Activated CD4-positive, CD25-positive, alpha-beta regulatory T cell treated with anti-CD3 and anti-CD28 coated beads, Interleukin-2, amount 50 U/mL, for 24 hours (primary cell): ENCODE measurements around the gene TPR.
A peak's percentile ranks its signal among the peaks of the same experiment; 100 is the strongest.
"Not testable (repeated sequence)": the region's sequence is repeated elsewhere in the genome, so short reads cannot be mapped to it uniquely, and the experiment has no call there.

Experiments used
- ATAC-seq, 2 donors: fragments of 150-1000 bp; cut with Tn5 transposase; one replicate each; pipeline ENCODE4 v1.10.0; 2021; ENCODE audit warnings: mild to moderate bottlenecking in 1 of 2, moderate library complexity in 1 of 2

Gene TPR

GRCh38 chr1:186375152-186375928 lies at the start of gene TPR, which contains the start of gene ODR4:
TPR (minus strand) TSS chr1:186375253; CDS start chr1:186375028, 225 bp downstream.
ODR4 (plus strand) TSS chr1:186375838; CDS start chr1:186379786, 3,948 bp downstream.
- peak; percentile 88 to 89 for ATAC-seq

GRCh38 chr1:186424539-186424938 lies 49.5 kb upstream of the TPR start:
- ATAC-seq: no peak

DNA sequence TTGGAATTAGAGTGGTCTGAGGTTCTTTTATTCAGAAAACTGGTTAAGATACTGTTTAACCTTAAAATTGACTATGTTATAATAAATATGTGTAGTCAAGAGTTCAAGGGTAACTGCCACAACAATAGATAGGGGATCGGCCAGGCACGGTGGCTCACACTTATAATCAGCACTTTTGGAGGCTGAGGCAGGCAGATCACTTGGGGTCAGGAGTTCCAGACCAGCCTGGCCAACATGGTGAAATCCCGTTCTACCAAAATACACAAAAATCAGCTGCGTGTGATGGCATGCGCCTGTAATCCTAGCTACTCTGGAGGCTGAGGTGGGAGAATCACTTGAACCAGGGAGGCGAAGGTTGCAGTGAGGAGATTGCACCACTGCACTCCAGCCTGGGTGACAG lies 46.4 kb upstream of the TPR start:
- ATAC-seq: no peak

- peak; percentile 44 to 45 for ATAC-seq
Observed at GRCh38 chr1:186420923-186421322, 45.9 kb upstream of the TPR start.

DNA sequence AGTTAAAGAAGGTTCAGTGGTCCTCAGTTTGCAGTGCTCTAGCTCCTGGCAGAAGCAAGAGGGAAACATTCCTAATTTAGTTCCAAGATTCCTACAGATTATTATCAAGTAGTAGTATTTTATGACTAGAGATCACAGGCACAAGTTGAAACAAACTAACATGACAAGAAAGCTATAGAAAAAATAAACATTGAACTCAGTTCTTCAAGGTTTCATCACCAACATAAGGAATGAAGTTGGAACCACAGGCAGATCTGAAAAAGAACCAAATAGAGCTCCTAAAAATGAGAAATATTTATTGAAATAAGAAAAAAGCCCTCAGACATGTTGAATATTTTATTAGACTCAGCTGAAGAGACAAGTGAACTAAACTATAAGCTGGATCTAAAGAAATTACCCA lies 45.3 kb upstream of the TPR start:
- ATAC-seq: no peak

- ATAC-seq: no peak
Observed at GRCh38 chr1:186418503-186418902, 43.5 kb upstream of the TPR start.

GRCh38 chr1:186413319-186413718 lies 38.3 kb upstream of the TPR start:
- ATAC-seq: no peak

DNA sequence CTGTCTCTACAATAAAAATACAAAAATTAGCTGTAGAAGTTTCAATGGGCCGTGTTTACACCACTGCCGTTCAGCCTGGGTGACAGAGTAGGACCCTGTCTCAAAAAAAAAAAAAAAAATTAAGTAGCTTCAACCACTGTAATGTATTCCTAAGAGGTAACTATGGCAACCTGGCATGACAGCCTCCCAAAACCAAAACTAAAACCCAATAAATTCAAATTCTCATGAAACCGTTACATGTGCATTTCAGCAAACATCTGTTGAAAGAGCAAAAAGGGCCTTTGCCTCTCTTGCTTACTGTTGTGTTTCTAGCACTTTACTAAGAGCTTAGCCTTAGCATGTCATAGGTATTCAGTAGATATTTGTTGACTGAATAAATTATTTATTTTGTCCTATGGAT lies 34.0 kb upstream of the TPR start:
- no peak for ATAC-seq

GRCh38 chr1:186404454-186405051 lies 29.5 kb upstream of the TPR start:
- ATAC-seq: peak; percentile 17 to 83

DNA sequence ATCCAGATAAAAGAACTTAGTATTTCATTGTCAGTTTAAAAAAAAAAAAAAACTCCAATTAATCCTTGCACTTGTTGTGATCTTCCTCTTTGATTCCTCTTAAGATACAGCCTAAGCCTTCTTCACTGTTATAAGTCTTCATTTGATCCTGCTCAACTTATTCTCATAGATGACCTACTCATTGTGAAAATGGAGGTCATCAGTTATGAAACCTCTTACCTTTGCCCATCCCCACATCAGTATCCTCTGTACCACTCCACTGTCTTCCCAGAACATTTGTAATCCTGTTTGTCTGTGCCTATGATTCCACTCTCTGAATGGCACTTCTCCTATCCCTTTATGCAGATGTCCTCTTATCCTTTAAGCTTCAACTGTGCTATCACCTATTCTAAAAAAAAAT lies 28.6 kb upstream of the TPR start:
- no peak for ATAC-seq

- ATAC-seq: not testable (repeated sequence)
Observed at GRCh38 chr1:186401446-186401845, 26.4 kb upstream of the TPR start.

DNA sequence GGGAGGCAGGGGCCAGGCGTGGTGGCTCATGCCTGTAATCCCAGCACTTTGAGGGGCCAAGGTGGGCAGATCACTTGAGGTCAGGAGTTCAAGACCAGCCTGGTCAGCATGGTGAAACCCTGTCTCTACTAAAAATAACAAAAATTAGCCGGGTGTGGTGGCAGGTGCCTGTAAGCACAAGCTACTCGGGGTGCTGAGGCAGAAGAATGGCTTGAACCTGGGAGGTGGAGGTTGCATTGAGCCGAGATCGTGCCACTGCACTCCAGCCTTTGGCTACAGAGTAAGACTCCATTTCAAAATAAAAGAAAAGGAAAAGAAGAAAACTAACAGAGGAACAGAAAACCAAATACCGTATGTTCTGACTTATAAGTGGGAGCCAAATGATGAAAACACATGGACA lies 17.7 kb upstream of the TPR start:
- ATAC-seq: not testable (repeated sequence)

DNA sequence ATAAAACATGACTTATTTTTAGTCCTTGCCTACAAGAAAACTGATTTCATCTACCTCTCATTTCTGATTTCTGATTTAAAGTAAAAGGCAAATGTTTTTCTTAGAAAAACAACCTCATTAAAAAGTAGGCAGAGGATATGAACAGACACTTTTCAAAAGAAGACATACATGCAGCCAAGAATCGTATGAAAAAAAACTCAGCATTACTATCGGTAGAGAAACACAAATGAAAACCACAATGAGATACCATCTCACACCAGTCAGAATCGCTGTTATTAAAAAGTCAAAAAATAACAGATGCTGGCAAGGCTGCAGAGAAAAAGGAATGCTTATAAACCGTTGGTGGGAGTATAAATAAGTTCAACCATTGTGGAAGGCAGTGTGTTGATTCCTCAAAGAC lies 16.8 kb upstream of the TPR start:
- no peak for ATAC-seq

GRCh38 chr1:186390925-186391324 lies 15.9 kb upstream of the TPR start:
- no peak for ATAC-seq

DNA sequence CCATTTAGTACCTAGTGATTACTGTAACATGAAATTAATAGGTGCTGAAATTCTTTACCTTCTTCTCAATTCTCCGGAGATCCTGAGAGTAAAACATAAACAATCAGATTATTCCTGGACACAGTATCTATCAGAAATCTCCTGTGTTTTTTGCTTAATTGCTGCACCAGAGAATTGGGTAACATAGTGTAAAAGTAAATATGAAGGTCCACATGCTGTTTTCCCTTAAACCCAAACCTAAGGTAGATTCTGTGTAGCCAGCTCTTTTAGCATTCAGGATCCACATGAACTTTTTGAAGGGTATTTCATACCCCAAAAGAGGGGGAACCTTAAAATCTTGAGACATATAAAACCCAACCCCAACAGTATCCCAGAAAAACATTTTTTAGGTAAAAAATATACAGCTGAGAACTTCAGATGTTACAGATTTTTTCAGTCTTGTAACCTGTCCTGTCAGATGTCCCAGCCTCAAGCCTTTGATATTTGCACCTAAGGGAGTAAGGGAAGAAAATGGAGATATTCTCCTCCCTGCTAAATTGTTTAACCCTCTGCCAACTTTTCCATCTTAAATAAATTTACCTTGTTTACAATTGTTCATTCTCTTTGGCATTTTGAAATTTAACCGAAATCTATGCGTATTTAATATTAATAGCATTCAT lies 11.8 kb upstream of the TPR start:
- no peak for ATAC-seq

- peak; percentile 5 to 6 for ATAC-seq
Observed at GRCh38 chr1:186375929-186376319, 871 bp upstream of the TPR start.

DNA sequence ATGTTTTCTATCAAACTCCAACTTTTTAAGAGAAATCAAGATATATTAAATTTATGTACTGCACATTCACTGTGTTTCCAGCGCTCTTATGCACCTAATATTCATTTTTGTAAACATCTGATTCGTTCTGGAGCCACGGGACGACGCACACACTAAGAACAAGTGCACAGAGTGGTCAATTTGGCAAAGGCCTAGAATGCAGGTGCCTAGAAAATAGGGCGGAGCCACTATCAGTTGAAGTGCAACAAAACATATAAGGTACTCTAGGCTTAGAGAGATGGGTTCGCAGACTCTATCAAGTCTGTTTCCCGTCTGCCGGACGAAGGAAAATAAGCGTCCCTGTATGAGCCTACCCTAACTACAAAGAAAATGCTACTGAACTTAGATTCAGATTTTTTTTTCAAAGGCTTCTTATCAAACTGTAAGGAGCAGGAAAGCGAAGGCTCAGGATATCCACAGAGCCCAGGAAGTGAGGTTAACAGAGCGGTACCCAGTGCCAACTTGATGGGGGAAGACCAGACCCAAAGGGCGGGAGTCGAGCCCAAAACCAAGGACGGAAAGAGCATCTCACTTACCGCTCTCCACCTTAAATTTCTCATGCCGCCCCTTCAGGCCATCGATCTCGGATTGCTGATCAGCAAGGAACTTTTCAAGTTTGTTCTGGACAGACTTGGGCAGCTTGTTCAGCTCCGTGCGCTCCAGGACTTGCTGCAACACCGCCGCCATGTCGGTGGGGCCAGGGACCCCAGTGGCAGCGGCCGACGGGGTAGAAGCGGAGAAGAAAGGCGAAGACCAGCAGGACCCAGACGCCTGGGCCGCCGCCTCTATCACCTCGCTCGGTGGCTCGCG lies 526 bp downstream of the TPR start:
- peak; percentile 4 to 7 for ATAC-seq

- not testable (repeated sequence) for ATAC-seq
Observed at GRCh38 chr1:186347837-186348691, 27.0 kb downstream of the TPR start.

GRCh38 chr1:186340772-186341171 lies 34.3 kb downstream of the TPR start:
- no peak for ATAC-seq

DNA sequence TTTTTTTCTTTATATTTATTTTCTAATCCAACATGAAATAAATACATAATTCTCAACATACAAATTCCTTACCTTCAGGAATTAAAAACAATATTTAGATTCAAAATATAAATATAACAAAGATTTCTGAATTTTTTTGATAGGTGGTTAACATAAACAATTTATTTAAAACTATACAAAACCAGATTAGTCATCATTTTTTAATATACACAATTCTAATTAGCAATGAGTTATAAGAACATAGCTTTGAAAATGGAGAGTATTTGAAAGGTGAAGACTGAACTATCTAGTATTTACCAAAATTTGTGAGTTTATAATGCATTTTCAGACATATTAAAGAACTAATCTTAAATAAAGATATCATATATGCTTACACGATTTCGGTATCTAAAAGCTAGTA lies 37.5 kb downstream of the TPR start:
- ATAC-seq: no peak

- no peak for ATAC-seq
Observed at GRCh38 chr1:186330758-186331157, 44.3 kb downstream of the TPR start.

DNA sequence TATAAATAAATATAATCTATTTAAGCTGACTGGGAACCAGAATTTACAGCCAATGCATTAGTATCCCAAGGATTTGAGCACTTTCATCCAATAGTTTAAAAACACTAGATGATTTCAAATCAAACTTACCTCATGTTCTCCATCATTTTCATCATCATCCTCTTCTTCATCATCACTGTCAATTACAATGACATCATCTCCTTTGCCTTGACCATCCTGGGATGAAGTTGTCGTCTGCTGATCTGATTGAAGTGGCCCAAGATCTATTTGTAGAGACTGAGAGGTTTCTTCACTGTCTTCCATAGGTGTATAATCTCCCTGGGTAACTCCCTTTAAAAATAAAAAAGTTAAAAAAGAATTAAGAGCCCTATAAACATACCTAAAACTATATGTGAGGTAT lies 47.7 kb downstream of the TPR start:
- no peak for ATAC-seq
